GM12874 (cell line): ENCODE data around the gene PPM1H.

Experiments used
- CTCF ChIP-seq: IDR thresholded peaks from 2 replicates; pipeline ENCODE4 v1.5.1; 2011; ENCODE audit warnings: low read depth, mild to moderate bottlenecking, control low read depth, low read length, moderate library complexity; ENCODE audit not compliant: insufficient read depth

The PPM1H gene

GRCh38 chr12:62739266-62740015 lies 195.5 kb downstream of the PPM1H start:
- no peak for TF ChIP-seq CTCF

- TF ChIP-seq CTCF = no peak
Observed at GRCh38 chr12:62738616-62739015, 196.3 kb downstream of the PPM1H start.

GRCh38 chr12:62738105-62738504 lies 196.8 kb downstream of the PPM1H start:
- TF ChIP-seq CTCF = no peak

GRCh38 chr12:62737615-62738014 lies 197.3 kb downstream of the PPM1H start:
- no peak for TF ChIP-seq CTCF

GRCh38 chr12:62737188-62737587 lies 197.8 kb downstream of the PPM1H start:
- no peak for TF ChIP-seq CTCF

- TF ChIP-seq CTCF = no peak
Observed at GRCh38 chr12:62736596-62736995, 198.4 kb downstream of the PPM1H start.

- no peak for TF ChIP-seq CTCF
Observed at GRCh38 chr12:62732861-62733427, 202.0 kb downstream of the PPM1H start.
